Measurements from ENCODE around the gene FGGY.

GRCh38 chr1:59350521-59350920, 53.6 kb downstream of the FGGY start:
- TF ChIP-seq EP300 (IDR thresholded peaks at IDR 0.05) (no peak), POLR2AphosphoS5 (IDR thresholded peaks at IDR 0.05) (no peak), CTCF (IDR thresholded peaks at IDR 0.05) (no peak)
